OCI-LY7 (cell line): ENCODE measurements around the gene ENTR1.

Experiments used
- EZH2phosphoT487 ChIP-seq: fragments of 200-600 bp; sonication (generic); IDR thresholded peaks from 2 replicates; pipeline ENCODE4 v1.6.1; 2018; ENCODE audit warnings: low read depth, borderline replicate concordance, mild to moderate bottlenecking, mixed run types, antibody characterized with exemption, low read length, moderate library complexity, mixed read lengths
- TF ChIP-seq, protein P1 (sequence below): fragments of 200-600 bp; sonication (generic); conservative IDR thresholded peaks from 2 replicates; pipeline ENCODE4 v1.5.1; 2014; ENCODE audit warnings: mild to moderate bottlenecking, antibody characterized with exemption, low read length, moderate library complexity, mixed read lengths

DNA sequence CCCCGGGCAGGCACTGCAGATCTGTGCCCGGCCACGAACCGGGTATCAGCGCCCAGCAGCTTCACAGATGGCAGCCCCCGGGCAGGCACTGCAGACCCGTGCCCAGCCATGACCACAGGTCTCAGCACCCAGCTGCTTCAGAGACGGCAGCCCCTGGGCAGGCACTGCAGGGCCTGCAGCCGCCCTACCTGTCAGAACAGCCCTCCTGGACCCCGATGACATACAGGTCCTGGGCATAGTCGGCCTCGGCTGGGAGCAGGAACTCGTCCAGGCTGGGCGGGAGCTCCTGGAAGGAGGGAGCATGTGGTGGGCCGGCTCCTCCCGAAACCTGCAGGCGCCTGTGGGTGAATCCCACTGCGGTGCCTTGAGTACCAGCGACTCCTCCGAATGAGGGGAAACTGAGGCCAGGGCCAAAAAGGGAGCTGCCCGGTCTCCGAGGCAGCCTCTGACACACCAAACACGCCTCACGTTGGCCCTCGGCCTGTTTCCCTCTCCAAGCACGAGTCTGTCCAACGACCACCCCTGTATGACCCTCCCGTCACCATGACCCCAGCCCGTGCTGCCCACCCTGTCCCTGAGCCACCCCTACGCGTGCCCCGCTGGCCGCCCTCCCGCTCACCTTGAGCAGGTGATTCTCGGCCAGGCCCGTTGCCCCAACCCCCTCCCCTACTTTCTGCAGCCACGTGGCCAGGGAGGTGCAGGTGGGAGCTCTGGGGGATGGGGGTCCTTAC, 23.6 kb upstream of the ENTR1 start:
- TF ChIP-seq, protein P1, sequence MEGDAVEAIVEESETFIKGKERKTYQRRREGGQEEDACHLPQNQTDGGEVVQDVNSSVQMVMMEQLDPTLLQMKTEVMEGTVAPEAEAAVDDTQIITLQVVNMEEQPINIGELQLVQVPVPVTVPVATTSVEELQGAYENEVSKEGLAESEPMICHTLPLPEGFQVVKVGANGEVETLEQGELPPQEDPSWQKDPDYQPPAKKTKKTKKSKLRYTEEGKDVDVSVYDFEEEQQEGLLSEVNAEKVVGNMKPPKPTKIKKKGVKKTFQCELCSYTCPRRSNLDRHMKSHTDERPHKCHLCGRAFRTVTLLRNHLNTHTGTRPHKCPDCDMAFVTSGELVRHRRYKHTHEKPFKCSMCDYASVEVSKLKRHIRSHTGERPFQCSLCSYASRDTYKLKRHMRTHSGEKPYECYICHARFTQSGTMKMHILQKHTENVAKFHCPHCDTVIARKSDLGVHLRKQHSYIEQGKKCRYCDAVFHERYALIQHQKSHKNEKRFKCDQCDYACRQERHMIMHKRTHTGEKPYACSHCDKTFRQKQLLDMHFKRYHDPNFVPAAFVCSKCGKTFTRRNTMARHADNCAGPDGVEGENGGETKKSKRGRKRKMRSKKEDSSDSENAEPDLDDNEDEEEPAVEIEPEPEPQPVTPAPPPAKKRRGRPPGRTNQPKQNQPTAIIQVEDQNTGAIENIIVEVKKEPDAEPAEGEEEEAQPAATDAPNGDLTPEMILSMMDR = no peak
- no peak for TF ChIP-seq EZH2phosphoT487
